ENCODE data around the gene ATF7. TPM values are rescaled to one million over a fixed set of nuclear protein-coding genes. Genes with fewer than 3 reads are reported as not detected.

ATF7 gene
- total and polyA plus RNA-seq, 2 donors (not counting 1 experiment from before 2014, with no cell fraction given), result 11.4 to 24.7 TPM

DNA sequence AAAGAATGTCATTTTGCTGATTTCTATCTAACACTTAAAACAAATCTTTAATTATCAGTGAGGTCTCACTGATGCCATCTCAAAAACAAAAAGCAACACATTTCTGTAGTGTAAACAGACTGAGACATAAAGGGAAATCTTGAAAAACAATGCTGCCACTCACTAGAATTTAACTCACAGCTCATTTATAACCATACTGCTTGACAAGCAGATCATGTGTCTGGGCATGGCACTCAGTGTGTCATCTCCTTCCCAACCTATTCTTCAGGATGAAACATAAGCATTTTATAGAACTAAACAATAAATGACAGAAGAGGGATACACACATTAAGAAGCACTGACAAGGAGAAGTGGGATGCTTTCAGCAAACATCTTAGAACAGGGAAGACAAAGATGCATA, 22.4 kb downstream of the ATF7 start:
- Histone ChIP-seq H3K4me3 (replicated peaks in 1 of 4; ENCODE audit: control extremely low read depth in 1 of 4, insufficient read depth in 1 of 4, low read depth in 3 of 4, low read length in 4 of 4) (no peak overlapping the region), H3K9me3 (ENCODE audit: control insufficient read depth, insufficient read depth, low read depth, low read length) (no peaks in the 10 kb centered on the region), H2AFZ (ENCODE audit: low read length) (no peak overlapping the region), H3K27me3 (ENCODE audit: control insufficient read depth, insufficient read depth, low read length) (no peaks in the 10 kb centered on the region), H3K4me1 (ENCODE audit: control insufficient read depth, extremely low read depth, insufficient read depth, low read length) (no peaks in the 10 kb centered on the region), H4K20me1 (ENCODE audit: control insufficient read depth, extremely low read depth, insufficient read depth, low read length) (no peaks in the 10 kb centered on the region), H3K4me2 (ENCODE audit: extremely low read depth, insufficient read depth, low read length) (peak overlapping the region; percentile 37), H3K9ac (ENCODE audit: insufficient read depth, low read length) (no peak overlapping the region), H3K36me3 (ENCODE audit: control insufficient read depth, insufficient read depth, low read length) (no peaks in the 10 kb centered on the region), H3K27ac (ENCODE audit: insufficient read depth, low read length) (no peak overlapping the region), H3K79me2 (ENCODE audit: control insufficient read depth, insufficient read depth, low read length) (peaks cover 6% of the 10 kb centered on the region)
- DNase-seq (ENCODE audit: low read depth in 2 of 2), result no peak
- TF ChIP-seq EZH2 (IDR thresholded peaks at IDR 0.05; ENCODE audit: low read length, missing control alignments) (no peak), CTCF (conservative IDR thresholded peaks at IDR 0.05 in 1 of 2, IDR thresholded peaks at IDR 0.05 in 1 of 2; ENCODE audit: low read depth in 1 of 2, low read length in 2 of 2) (no peak)

- H3K79me2 ChIP-seq (ENCODE audit: control insufficient read depth, insufficient read depth, low read length), result peaks cover 6% of the 10 kb centered on the region
- no peak overlapping the region for H3K4me2 ChIP-seq (ENCODE audit: extremely low read depth, insufficient read depth, low read length)
- H3K4me3 ChIP-seq (replicated peaks in 1 of 4; ENCODE audit: control extremely low read depth in 1 of 4, insufficient read depth in 1 of 4, low read depth in 3 of 4, low read length in 4 of 4), result no peak overlapping the region
These were observed 23.0 kb downstream of the ATF7 start for GRCh38 chr12:53603196-53603595.

DNA sequence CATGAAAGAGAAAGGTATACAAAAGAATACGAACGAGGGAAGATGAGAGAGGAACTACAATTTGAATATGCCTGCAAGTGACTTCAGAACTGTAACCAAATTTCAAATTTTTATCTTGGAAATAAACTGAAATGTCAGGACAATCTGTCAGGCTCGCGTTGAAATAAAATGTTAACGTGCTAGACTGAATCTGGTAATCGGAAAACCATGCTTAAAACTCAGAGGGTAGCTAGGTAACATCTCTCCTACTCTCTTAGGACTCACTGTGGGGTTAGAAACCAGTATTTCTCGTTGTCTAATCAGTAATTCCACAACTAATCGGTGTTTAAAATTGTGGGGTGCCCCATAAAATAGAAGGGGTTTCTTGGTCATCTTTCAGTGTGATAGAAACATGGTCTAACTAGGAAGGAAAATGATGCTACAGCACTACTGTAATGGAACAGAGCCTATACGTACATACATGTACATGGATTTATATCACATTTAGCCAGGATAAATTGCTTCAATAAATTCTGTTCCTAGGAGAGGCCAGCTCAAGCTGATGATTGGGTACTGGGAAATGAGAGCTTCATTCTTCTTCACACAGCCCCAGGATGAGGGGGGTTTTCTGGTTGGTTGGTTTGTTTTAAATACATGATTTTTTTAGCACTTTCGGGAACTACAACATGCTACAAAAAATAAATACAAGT, 23.9 kb downstream of the ATF7 start:
- Histone ChIP-seq H4K20me1 (ENCODE audit: control insufficient read depth, extremely low read depth, insufficient read depth, low read length) (no peaks in the 10 kb centered on the region), H3K9ac (ENCODE audit: insufficient read depth, low read length) (no peak overlapping the region), H3K36me3 (ENCODE audit: control insufficient read depth, insufficient read depth, low read length) (no peaks in the 10 kb centered on the region), H3K79me2 (ENCODE audit: control insufficient read depth, insufficient read depth, low read length) (peaks cover 6% of the 10 kb centered on the region), H3K4me2 (ENCODE audit: extremely low read depth, insufficient read depth, low read length) (peak overlapping the region; percentile 52), H3K9me3 (ENCODE audit: control insufficient read depth, insufficient read depth, low read depth, low read length) (no peaks in the 10 kb centered on the region), H3K4me3 (replicated peaks in 1 of 4; ENCODE audit: control extremely low read depth in 1 of 4, insufficient read depth in 1 of 4, low read depth in 3 of 4, low read length in 4 of 4) (peak overlapping the region in 1 of 4 experiments; percentile 34), H3K27ac (ENCODE audit: insufficient read depth, low read length) (no peak overlapping the region), H3K27me3 (ENCODE audit: control insufficient read depth, insufficient read depth, low read length) (no peaks in the 10 kb centered on the region), H3K4me1 (ENCODE audit: control insufficient read depth, extremely low read depth, insufficient read depth, low read length) (no peaks in the 10 kb centered on the region), H2AFZ (ENCODE audit: low read length) (no peak overlapping the region)
- no peak for TF ChIP-seq EZH2 (IDR thresholded peaks at IDR 0.05; ENCODE audit: low read length, missing control alignments)
- no peak for TF ChIP-seq CTCF (conservative IDR thresholded peaks at IDR 0.05 in 1 of 2, IDR thresholded peaks at IDR 0.05 in 1 of 2; ENCODE audit: low read depth in 1 of 2, low read length in 2 of 2)
- DNase-seq (ENCODE audit: low read depth in 2 of 2), result no peak

More at GRCh38 chr12:53603196-53603595, 23.0 kb downstream of the ATF7 start:
- H3K27me3 ChIP-seq (ENCODE audit: control insufficient read depth, insufficient read depth, low read length), result no peaks in the 10 kb centered on the region
- H3K9ac ChIP-seq (ENCODE audit: insufficient read depth, low read length), result no peak overlapping the region
- TF ChIP-seq EZH2 (IDR thresholded peaks at IDR 0.05; ENCODE audit: low read length, missing control alignments), result no peak
- no peak for TF ChIP-seq CTCF (conservative IDR thresholded peaks at IDR 0.05 in 1 of 2, IDR thresholded peaks at IDR 0.05 in 1 of 2; ENCODE audit: low read depth in 1 of 2, low read length in 2 of 2)
- H2AFZ ChIP-seq (ENCODE audit: low read length), result no peak overlapping the region
- H4K20me1 ChIP-seq (ENCODE audit: control insufficient read depth, extremely low read depth, insufficient read depth, low read length), result no peaks in the 10 kb centered on the region
- no peaks in the 10 kb centered on the region for H3K4me1 ChIP-seq (ENCODE audit: control insufficient read depth, extremely low read depth, insufficient read depth, low read length)
- H3K9me3 ChIP-seq (ENCODE audit: control insufficient read depth, insufficient read depth, low read depth, low read length), result no peaks in the 10 kb centered on the region
- H3K27ac ChIP-seq (ENCODE audit: insufficient read depth, low read length), result no peak overlapping the region
- H3K36me3 ChIP-seq (ENCODE audit: control insufficient read depth, insufficient read depth, low read length), result no peaks in the 10 kb centered on the region
- DNase-seq (ENCODE audit: low read depth in 2 of 2), result no peak
